ENCODE data around the gene ZBP1.

ZBP1 gene

GRCh38 chr20:57570920-57571319, 49.3 kb downstream of the ZBP1 start:
- DNase-seq (ENCODE audit: low read depth), result no peak

- DNase-seq (ENCODE audit: low read depth), result no peak
Observed at GRCh38 chr20:57570145-57570850, 49.9 kb downstream of the ZBP1 start.

DNA sequence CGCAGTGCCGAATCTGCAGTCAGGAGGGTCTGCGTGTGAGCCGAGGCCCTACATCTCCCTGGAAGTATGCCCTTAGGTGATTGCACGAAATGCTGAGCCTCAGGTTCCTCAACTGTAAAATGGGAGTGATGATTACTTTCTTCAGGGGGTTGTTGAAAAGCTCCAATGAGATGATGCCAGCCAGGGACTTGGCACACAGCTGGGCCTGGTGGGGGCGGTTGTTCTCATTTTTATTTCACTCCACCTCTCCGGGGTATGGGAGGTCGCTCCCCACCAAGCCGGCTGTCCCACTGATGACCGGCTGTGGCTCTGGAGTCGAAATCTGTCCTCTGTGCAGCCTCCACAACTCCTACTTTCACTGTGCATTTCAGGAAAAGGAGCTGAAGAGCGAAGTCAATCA, 51.3 kb downstream of the ZBP1 start:
- no peak for DNase-seq (ENCODE audit: low read depth)

GRCh38 chr20:57568088-57568896, 51.9 kb downstream of the ZBP1 start:
- DNase-seq (ENCODE audit: low read depth), result no peak

DNA sequence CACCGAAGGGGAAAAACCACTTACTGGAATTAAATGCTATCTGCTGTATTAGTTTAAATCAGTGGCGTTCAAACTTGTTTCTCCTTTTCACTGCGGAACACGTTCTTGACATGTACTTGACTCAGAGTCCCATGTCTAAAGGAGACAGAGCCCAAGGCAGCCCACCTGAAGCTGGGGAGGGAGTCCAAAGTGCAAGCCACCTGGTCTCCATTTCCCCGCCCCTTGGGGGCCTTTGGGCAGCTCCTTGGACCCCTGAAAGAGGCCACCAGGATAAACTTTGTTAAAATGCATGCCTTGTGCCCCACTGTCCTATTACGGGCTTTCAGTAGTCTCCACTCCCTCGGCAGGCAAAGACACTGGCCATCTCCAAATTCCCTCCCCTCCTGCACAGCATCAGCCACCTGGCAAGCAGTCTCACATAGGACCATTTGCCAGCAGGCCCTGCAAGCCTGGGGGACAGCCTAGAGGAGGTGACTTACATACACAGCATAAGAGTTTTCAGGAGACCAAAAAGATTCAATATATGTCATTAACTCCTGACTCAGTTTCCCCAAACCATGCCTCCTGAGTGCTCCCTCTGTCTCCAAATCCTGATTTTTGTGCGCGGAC, 52.7 kb downstream of the ZBP1 start:
- no peak for DNase-seq (ENCODE audit: low read depth)

GRCh38 chr20:57566803-57567459, 53.3 kb downstream of the ZBP1 start:
- DNase-seq (ENCODE audit: low read depth), result no peak

DNA sequence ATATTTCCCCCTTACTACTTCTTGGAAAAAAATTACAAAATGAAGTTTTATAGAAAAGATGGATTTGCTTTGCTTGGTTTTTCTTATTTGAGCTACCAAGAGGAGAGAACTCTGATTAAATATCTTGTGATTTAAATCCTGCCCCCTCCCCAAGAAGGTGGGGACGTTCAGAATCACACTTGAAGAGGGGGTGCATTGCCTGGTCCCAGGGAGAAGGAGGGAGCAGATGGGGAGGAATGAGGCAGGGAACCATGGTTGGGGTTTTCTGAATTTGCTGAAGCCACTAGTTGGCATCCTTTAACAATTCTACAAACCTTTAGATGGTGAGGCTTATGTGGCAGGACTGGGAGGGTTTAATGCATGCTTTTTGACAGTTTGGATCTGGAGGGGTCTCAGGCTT, 53.8 kb downstream of the ZBP1 start:
- no peak for DNase-seq (ENCODE audit: low read depth)

GRCh38 chr20:57564951-57565642, 55.1 kb downstream of the ZBP1 start:
- no peak for DNase-seq (ENCODE audit: low read depth)

DNA sequence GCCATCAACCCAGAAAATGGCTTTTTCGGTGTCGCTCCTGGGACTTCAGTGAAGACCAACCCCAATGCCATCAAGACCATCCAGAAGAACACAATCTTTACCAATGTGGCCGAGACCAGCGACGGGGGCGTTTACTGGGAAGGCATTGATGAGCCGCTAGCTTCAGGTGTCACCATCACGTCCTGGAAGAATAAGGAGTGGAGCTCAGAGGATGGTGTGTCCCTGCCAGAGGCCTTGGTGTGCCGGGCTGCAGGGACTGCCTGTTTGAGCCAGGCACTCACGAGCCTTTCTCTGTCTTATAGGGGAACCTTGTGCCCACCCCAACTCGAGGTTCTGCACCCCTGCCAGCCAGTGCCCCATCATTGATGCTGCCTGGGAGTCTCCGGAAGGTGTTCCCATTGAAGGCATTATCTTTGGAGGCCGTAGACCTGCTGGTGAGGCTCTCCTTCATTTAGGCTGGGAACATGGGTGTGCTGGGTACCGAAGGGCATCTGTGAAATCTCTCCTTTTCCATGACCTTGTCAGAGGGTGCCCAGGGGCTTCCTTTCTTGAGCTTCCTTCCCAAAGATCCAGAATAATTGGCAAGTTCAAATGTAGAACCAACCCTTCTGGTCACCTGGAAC, 55.9 kb downstream of the ZBP1 start:
- no peak for DNase-seq (ENCODE audit: low read depth)

DNA sequence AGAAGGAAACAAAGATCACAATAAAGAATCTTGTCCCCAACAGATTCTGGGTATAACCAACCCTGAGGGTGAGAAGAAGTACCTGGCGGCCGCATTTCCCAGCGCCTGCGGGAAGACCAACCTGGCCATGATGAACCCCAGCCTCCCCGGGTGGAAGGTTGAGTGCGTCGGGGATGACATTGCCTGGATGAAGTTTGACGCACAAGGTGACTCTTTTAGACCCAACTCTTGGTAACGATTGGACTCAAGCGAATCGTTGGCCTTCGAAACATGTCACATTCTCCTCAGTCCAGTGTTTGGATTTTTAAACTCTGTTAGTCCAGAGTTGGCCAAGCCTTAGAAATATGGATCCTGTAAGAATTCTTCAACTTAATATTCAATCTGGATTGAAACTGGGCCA, 56.7 kb downstream of the ZBP1 start:
- DNase-seq (ENCODE audit: low read depth), result no peak

DNA sequence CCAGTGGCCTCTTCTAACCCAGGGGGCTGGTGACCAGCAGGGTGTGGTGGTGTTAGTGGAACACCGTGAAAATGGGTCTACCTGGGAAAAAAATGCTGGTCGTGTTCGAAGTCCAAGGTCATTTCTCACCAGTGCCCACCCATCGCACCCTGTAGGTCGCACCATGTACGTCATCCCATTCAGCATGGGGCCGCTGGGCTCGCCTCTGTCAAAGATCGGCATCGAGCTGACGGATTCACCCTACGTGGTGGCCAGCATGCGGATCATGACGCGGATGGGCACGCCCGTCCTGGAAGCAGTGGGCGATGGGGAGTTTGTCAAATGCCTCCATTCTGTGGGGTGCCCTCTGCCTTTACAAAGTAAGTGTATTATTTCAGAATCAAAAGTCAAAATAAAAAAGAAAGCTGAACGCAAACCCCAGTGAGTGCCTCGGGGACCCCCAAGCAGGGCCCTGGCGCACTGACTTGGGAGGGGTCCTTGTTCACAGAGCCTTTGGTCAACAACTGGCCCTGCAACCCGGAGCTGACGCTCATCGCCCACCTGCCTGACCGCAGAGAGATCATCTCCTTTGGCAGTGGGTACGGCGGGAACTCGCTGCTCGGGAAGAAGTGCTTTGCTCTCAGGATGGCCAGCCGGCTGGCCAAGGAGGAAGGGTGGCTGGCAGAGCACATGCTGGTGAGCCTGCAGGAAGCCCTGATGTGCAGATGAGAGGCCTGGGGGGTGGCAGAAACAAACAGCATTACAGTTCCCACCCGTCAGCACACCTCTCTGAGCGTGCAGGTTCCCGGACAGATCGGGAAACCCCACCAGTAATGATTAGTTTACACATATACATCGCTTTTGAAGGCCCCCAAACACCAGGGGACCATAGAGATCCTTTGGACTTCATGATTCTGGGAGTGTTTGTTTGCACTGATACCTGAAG, 57.4 kb downstream of the ZBP1 start:
- DNase-seq (ENCODE audit: low read depth), result no peak

DNA sequence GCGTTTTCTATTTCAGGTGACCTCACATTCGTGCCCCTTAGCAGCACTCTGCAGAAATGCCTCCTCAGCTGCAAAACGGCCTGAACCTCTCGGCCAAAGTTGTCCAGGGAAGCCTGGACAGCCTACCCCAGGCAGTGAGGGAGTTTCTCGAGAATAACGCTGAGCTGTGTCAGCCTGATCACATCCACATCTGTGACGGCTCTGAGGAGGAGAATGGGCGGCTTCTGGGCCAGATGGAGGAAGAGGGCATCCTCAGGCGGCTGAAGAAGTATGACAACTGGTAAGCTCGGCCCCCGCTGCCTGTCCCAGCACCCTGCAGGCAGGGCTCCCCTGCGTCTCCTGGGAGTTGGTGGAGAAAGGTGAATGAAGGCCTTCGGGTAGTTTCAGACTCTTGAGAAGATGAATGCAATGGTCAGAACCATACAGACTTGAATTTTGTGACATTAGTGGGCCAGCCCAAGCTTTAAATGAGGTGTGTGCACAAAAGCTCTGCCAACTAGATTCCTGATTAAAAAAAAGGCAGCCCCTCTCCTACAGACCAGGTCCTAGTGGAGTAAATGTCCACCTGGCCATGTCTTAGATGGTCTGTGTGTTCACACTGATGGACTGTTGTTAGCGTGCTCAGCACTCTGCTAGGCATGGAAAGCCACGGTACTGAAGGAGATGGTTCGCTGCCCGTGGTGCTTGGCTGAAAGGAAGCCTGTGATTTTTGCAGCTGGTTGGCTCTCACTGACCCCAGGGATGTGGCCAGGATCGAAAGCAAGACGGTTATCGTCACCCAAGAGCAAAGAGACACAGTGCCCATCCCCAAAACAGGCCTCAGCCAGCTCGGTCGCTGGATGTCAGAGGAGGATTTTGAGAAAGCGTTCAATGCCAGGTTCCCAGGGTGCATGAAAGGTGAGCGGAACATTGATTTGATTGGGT, 58.6 kb downstream of the ZBP1 start:
- no peak for DNase-seq (ENCODE audit: low read depth)

- DNase-seq (ENCODE audit: low read depth), result no peak
Observed at GRCh38 chr20:57560554-57561355, 59.5 kb downstream of the ZBP1 start, which contains the start of gene PCK1. PCK1 (plus strand) TSS chr20:57561110; CDS start chr20:57561412, 302 bp downstream.

- DNase-seq (ENCODE audit: low read depth), result no peak
Observed at GRCh38 chr20:57559658-57560553, 60.3 kb downstream of the ZBP1 start.

DNA sequence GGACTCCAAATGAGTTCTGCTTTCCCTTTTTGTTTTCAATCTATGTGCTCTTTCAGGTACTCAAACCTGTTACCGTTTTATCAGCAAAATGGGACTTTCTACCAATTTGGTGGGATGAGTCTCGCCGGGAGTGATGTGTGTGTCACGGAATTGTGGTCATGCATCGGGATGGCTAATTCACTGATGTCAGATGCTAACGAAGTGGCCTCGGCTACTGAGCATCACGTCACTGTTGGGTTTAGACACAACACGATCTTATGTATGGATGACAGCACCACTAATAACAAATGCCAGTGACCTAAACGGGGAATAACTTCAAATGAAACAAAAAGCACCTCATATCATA, 61.0 kb downstream of the ZBP1 start:
- no peak for DNase-seq (ENCODE audit: low read depth)

GRCh38 chr20:57558614-57559288, 61.5 kb downstream of the ZBP1 start:
- DNase-seq (ENCODE audit: low read depth), result no peak
